ENCODE results near the gene PARD3.

Gene PARD3

GRCh38 chr10:34465678-34466077, 349.4 kb downstream of the PARD3 start:
- H3K4me3 ChIP-seq (ENCODE audit: severe bottlenecking) = no peak overlapping the region
- no peak for TF ChIP-seq CTCF (IDR thresholded peaks at IDR 0.05; ENCODE audit: poor library complexity, severe bottlenecking)
- no peaks in the 10 kb centered on the region for H3K27me3 ChIP-seq (ENCODE audit: insufficient read depth, poor library complexity, severe bottlenecking)
- ATAC-seq (ENCODE audit: low read depth) (no peak), DNase-seq (ENCODE audit: low spot score) (no peak)
- H3K27ac ChIP-seq (ENCODE audit: poor library complexity, severe bottlenecking) = no peak overlapping the region
- H3K4me1 ChIP-seq (ENCODE audit: insufficient read depth, poor library complexity, severe bottlenecking) = no peaks in the 10 kb centered on the region
- peaks cover 5% of the 10 kb centered on the region; the same call in 1 of the 2 replicates for H3K36me3 ChIP-seq (ENCODE audit: low read depth)
- H3K9me3 ChIP-seq (ENCODE audit: severe bottlenecking) = no peaks in the 10 kb centered on the region

DNA sequence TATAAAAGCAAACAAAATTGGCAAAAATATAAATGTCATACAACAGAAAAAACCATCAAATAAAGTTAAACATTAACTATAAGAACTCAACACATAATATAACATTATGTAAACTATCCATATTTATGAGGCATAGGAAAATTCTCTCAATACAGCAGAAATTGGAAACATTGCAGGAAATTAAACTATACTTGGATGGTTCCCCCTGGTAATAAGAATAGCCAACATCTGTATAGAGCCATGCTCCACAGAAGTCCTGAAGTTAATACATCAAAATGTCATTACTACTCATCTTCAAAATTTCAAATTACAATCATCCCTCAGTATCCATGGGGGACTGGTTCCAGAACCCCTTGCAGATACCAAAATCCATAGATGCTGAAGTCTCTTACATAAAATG, 350.5 kb downstream of the PARD3 start:
- Histone ChIP-seq H3K9me3 (ENCODE audit: severe bottlenecking) (no peaks in the 10 kb centered on the region), H3K27ac (ENCODE audit: poor library complexity, severe bottlenecking) (no peak overlapping the region), H3K36me3 (ENCODE audit: low read depth) (peaks cover 5% of the 10 kb centered on the region; the same call in 1 of the 2 replicates), H3K27me3 (ENCODE audit: insufficient read depth, poor library complexity, severe bottlenecking) (no peaks in the 10 kb centered on the region), H3K4me1 (ENCODE audit: insufficient read depth, poor library complexity, severe bottlenecking) (no peaks in the 10 kb centered on the region), H3K4me3 (ENCODE audit: severe bottlenecking) (no peak overlapping the region)
- ATAC-seq (ENCODE audit: low read depth) = no peak
- TF ChIP-seq CTCF (IDR thresholded peaks at IDR 0.05; ENCODE audit: poor library complexity, severe bottlenecking) = no peak
- DNase-seq (ENCODE audit: low spot score) = no peak

GRCh38 chr10:34464000-34464399, 351.1 kb downstream of the PARD3 start:
- Histone ChIP-seq H3K4me1 (ENCODE audit: insufficient read depth, poor library complexity, severe bottlenecking) (no peaks in the 10 kb centered on the region), H3K9me3 (ENCODE audit: severe bottlenecking) (no peaks in the 10 kb centered on the region), H3K27ac (ENCODE audit: poor library complexity, severe bottlenecking) (no peak overlapping the region), H3K36me3 (ENCODE audit: low read depth) (peaks cover 5% of the 10 kb centered on the region; the same call in 1 of the 2 replicates), H3K27me3 (ENCODE audit: insufficient read depth, poor library complexity, severe bottlenecking) (no peaks in the 10 kb centered on the region), H3K4me3 (ENCODE audit: severe bottlenecking) (no peak overlapping the region)
- no peak for TF ChIP-seq CTCF (IDR thresholded peaks at IDR 0.05; ENCODE audit: poor library complexity, severe bottlenecking)
- DNase-seq (ENCODE audit: low spot score) (no peak), ATAC-seq (ENCODE audit: low read depth) (no peak)

- no peaks in the 10 kb centered on the region for H3K27me3 ChIP-seq (ENCODE audit: insufficient read depth, poor library complexity, severe bottlenecking)
- H3K27ac ChIP-seq (ENCODE audit: poor library complexity, severe bottlenecking) = no peak overlapping the region
- no peak for ATAC-seq (ENCODE audit: low read depth)
- no peaks in the 10 kb centered on the region for H3K9me3 ChIP-seq (ENCODE audit: severe bottlenecking)
- H3K4me1 ChIP-seq (ENCODE audit: insufficient read depth, poor library complexity, severe bottlenecking) = no peaks in the 10 kb centered on the region
- H3K4me3 ChIP-seq (ENCODE audit: severe bottlenecking) = no peak overlapping the region
- DNase-seq (ENCODE audit: low spot score) = no peak
- TF ChIP-seq CTCF (IDR thresholded peaks at IDR 0.05; ENCODE audit: poor library complexity, severe bottlenecking) = no peak
- H3K36me3 ChIP-seq (ENCODE audit: low read depth) = peaks cover 4% of the 10 kb centered on the region; the same call in 1 of the 2 replicates
Measured at GRCh38 chr10:34462993-34463392, 352.1 kb downstream of the PARD3 start.

- TF ChIP-seq CTCF (IDR thresholded peaks at IDR 0.05; ENCODE audit: poor library complexity, severe bottlenecking) = no peak
Measured at GRCh38 chr10:34462056-34462455, 353.0 kb downstream of the PARD3 start.

More at GRCh38 chr10:34462056-34462455, 353.0 kb downstream of the PARD3 start:
- H3K36me3 ChIP-seq (ENCODE audit: low read depth) = no peaks in the 10 kb centered on the region
- H3K4me1 ChIP-seq (ENCODE audit: insufficient read depth, poor library complexity, severe bottlenecking) = no peaks in the 10 kb centered on the region
- H3K27me3 ChIP-seq (ENCODE audit: insufficient read depth, poor library complexity, severe bottlenecking) = no peaks in the 10 kb centered on the region
- H3K27ac ChIP-seq (ENCODE audit: poor library complexity, severe bottlenecking) = no peak overlapping the region
- no peak for ATAC-seq (ENCODE audit: low read depth)
- DNase-seq (ENCODE audit: low spot score) = no peak
- no peaks in the 10 kb centered on the region for H3K9me3 ChIP-seq (ENCODE audit: severe bottlenecking)
- no peak overlapping the region for H3K4me3 ChIP-seq (ENCODE audit: severe bottlenecking)
